ENCODE data around the gene MRPL36.

MRPL36 gene

GRCh38 chr5:1805326-1805725 lies 5.7 kb upstream of the MRPL36 start:
- Histone ChIP-seq H3K4me3 (ENCODE audit: low read depth in 1 of 2, low read length in 1 of 2) (no peak overlapping the region), H3K36me3 (peaks cover 71% of the 10 kb centered on the region), H3K27ac (no peak overlapping the region), H3K9me3 (no peaks in the 10 kb centered on the region), H3K4me1 (ENCODE audit: control insufficient read depth in 1 of 2, insufficient read depth in 1 of 2, low read depth in 1 of 2, low read length in 1 of 2) (peaks cover 12 to 13% of the 10 kb centered on the region in 2 experiments), H3K27me3 (no peaks in the 10 kb centered on the region)
- TF ChIP-seq, protein P1, sequence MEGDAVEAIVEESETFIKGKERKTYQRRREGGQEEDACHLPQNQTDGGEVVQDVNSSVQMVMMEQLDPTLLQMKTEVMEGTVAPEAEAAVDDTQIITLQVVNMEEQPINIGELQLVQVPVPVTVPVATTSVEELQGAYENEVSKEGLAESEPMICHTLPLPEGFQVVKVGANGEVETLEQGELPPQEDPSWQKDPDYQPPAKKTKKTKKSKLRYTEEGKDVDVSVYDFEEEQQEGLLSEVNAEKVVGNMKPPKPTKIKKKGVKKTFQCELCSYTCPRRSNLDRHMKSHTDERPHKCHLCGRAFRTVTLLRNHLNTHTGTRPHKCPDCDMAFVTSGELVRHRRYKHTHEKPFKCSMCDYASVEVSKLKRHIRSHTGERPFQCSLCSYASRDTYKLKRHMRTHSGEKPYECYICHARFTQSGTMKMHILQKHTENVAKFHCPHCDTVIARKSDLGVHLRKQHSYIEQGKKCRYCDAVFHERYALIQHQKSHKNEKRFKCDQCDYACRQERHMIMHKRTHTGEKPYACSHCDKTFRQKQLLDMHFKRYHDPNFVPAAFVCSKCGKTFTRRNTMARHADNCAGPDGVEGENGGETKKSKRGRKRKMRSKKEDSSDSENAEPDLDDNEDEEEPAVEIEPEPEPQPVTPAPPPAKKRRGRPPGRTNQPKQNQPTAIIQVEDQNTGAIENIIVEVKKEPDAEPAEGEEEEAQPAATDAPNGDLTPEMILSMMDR (IDR thresholded peaks at IDR 0.05) = no peak

DNA sequence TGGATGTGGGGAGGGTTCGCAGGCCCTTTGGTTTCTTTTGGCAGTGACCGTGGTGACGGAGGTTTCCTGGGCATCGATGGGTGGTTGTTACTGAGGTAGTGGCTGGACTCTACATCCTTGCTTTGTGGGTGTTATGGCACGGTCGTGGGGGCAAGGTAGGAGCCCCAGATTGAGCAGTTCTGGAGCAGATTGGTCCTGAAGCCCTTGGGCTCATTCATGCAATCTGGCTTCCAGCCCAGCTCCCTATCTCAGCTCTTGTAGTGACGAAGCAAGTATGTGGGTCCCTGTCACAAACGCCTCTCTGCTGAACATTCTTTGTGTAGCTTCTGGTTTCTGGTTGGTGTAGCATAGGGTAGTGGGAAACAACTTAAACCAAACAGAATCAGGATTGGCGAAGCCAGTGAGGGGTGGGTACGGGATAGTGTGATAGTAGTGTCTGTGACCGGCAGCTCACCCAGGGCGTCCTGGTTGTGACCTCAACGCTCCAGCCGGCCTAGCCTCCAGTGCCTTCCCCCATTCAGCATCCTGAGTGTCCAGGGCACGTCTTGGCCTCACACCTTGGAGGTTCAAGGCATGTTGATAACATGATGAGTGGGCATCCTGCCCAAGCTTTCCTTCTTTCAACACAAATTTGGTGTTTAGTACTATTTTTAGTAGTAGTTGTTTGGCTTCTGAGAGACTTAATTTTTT lies 4.5 kb upstream of the MRPL36 start:
- TF ChIP-seq, protein P1 (IDR thresholded peaks at IDR 0.05) = no peak

DNA sequence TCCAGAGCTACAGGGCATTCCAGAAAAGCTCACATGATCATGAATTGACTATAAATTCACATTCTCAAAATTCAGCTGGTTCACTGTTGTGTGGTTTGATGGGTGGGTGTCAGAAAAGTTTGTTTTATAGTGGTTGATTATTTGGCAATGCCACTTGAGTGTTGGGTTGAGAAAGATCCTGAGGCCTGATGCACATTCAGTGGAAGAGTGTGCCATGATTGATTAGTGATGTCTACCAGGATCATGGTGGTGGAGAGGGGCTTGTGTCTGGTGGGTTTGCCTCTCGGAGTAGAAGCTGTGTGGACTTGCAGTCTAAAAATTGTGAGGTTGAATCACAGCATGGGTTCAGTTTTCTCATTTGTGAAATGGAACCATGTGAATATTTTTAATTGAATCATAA lies 3.6 kb upstream of the MRPL36 start:
- Histone ChIP-seq H3K9me3 (no peaks in the 10 kb centered on the region), H3K4me3 (ENCODE audit: low read depth in 1 of 2, low read length in 1 of 2) (no peak overlapping the region), H3K27me3 (no peaks in the 10 kb centered on the region), H3K36me3 (peaks cover 56% of the 10 kb centered on the region), H3K27ac (no peak overlapping the region), H3K4me1 (ENCODE audit: control insufficient read depth in 1 of 2, insufficient read depth in 1 of 2, low read depth in 1 of 2, low read length in 1 of 2) (peaks cover 24 to 25% of the 10 kb centered on the region in 2 experiments)
- TF ChIP-seq, protein P1 (IDR thresholded peaks at IDR 0.05) = no peak

More for the DNA sequence above, 4.5 kb upstream of the MRPL36 start:
- Histone ChIP-seq H3K36me3 (peaks cover 59% of the 10 kb centered on the region), H3K27me3 (no peaks in the 10 kb centered on the region), H3K4me1 (ENCODE audit: control insufficient read depth in 1 of 2, insufficient read depth in 1 of 2, low read depth in 1 of 2, low read length in 1 of 2) (peaks cover 19 to 21% of the 10 kb centered on the region in 2 experiments), H3K27ac (no peak overlapping the region), H3K9me3 (no peaks in the 10 kb centered on the region), H3K4me3 (ENCODE audit: low read depth in 1 of 2, low read length in 1 of 2) (no peak overlapping the region)

GRCh38 chr5:1801967-1802295 lies 2.3 kb upstream of the MRPL36 start:
- Histone ChIP-seq H3K9me3 (no peaks in the 10 kb centered on the region), H3K36me3 (peaks cover 56% of the 10 kb centered on the region), H3K4me3 (ENCODE audit: low read depth in 1 of 2, low read length in 1 of 2) (peak overlapping the region; percentile 76 to 96), H3K27me3 (no peaks in the 10 kb centered on the region), H3K27ac (peak overlapping the region; percentile 90), H3K4me1 (ENCODE audit: control insufficient read depth in 1 of 2, insufficient read depth in 1 of 2, low read depth in 1 of 2, low read length in 1 of 2) (peaks cover 24 to 25% of the 10 kb centered on the region in 2 experiments)
- TF ChIP-seq, protein P1 (IDR thresholded peaks at IDR 0.05) = no peak

GRCh38 chr5:1801222-1801966 lies 1.8 kb upstream of the MRPL36 start, which contains the start of gene NDUFS6:
TSS of gene NDUFS6 (plus strand) at chr5:1801407. CDS start at chr5:1801418, 11 bp downstream.
- Histone ChIP-seq H3K9me3 (no peaks in the 10 kb centered on the region), H3K4me3 (ENCODE audit: low read depth in 1 of 2, low read length in 1 of 2) (peak within 1 kb of the TSS; percentile 76 to 96), H3K27me3 (no peaks in the 10 kb centered on the region), H3K27ac (peak within 1 kb of the TSS; percentile 90), H3K36me3 (peaks cover 56% of the 10 kb centered on the region), H3K4me1 (ENCODE audit: control insufficient read depth in 1 of 2, insufficient read depth in 1 of 2, low read depth in 1 of 2, low read length in 1 of 2) (peaks cover 24 to 25% of the 10 kb centered on the region in 2 experiments)
- TF ChIP-seq, protein P1 (IDR thresholded peaks at IDR 0.05) = peak; percentile 16
